ENCODE data around the gene BAG1. TPM values are rescaled to one million over a fixed set of nuclear protein-coding genes. Genes with fewer than 3 reads are reported as not detected.

The BAG1 gene
- total RNA-seq, 6 donors from 2014 or later, result 55.5 to 157 (median 129) TPM

GRCh38 chr9:33227741-33228140, 36.8 kb downstream of the BAG1 start:
- Histone ChIP-seq H3K4me3 (no peak overlapping the region), H3K4me1 (peaks cover 11 to 15% (median 13%) of the 10 kb centered on the region in 4 donors), H3K27ac (peak overlapping the region in 2 of 4 donors; percentile 45 to 60), H3K27me3 (no peaks in the 10 kb centered on the region), H3K36me3 (no peaks in the 10 kb centered on the region), H3K9me3 (no peaks in the 10 kb centered on the region)
- 59 to 77% methylated on average over 8 of the region's 8 CpGs for WGBS, 2 donors
- DNase-seq (no peak), ATAC-seq (ENCODE audit: low FRiP score in 2 of 2) (no peak)
- TF ChIP-seq POLR2A (IDR thresholded peaks at IDR 0.05), result no peak
- TF ChIP-seq EP300 (IDR thresholded peaks at IDR 0.05), result no peak
- TF ChIP-seq POLR2AphosphoS5 (IDR thresholded peaks at IDR 0.05), result no peak

GRCh38 chr9:33227008-33227398, 37.5 kb downstream of the BAG1 start:
- no peaks in the 10 kb centered on the region for H3K36me3 ChIP-seq
- TF ChIP-seq EP300 (IDR thresholded peaks at IDR 0.05), result no peak
- TF ChIP-seq POLR2A (IDR thresholded peaks at IDR 0.05), result no peak
- no peak for TF ChIP-seq CTCF (IDR thresholded peaks at IDR 0.05)
- no peak for TF ChIP-seq POLR2AphosphoS5 (IDR thresholded peaks at IDR 0.05)
- peaks cover 11 to 15% (median 13%) of the 10 kb centered on the region in 4 donors for H3K4me1 ChIP-seq
- DNase-seq (peak in 1 of 2 donors; percentile 73), ATAC-seq (ENCODE audit: low FRiP score in 2 of 2) (peak in 1 of 2 donors; percentile 71)
- no peak overlapping the region for H3K4me3 ChIP-seq
- H3K27me3 ChIP-seq, result no peaks in the 10 kb centered on the region
- WGBS, 2 donors, result 68 to 72% methylated on average over 10 of the region's 10 CpGs
- H3K9me3 ChIP-seq, result no peaks in the 10 kb centered on the region
- H3K27ac ChIP-seq, result peak overlapping the region in 3 of 4 donors; percentile 36 to 60 (median 45)

GRCh38 chr9:33225319-33226147, 39.0 kb downstream of the BAG1 start:
- Histone ChIP-seq H3K27ac (peak overlapping the region in 2 of 4 donors; percentile 13 to 20), H3K27me3 (no peaks in the 10 kb centered on the region), H3K9me3 (no peaks in the 10 kb centered on the region), H3K36me3 (no peaks in the 10 kb centered on the region), H3K4me1 (peaks cover 11 to 22% (median 13%) of the 10 kb centered on the region in 4 donors), H3K4me3 (no peak overlapping the region)
- ATAC-seq (ENCODE audit: low FRiP score in 2 of 2) (peak in 1 of 2 donors; percentile 72), DNase-seq (peak in 1 of 2 donors; percentile 44)
- 17 to 24% methylated on average over 6 of the region's 6 CpGs for WGBS, 2 donors
- TF ChIP-seq POLR2AphosphoS5 (IDR thresholded peaks at IDR 0.05) (no peak), EP300 (IDR thresholded peaks at IDR 0.05) (no peak), CTCF (IDR thresholded peaks at IDR 0.05) (peak; percentile 54 to 89 (median 84)), POLR2A (IDR thresholded peaks at IDR 0.05) (no peak)

- H3K4me3 ChIP-seq, result no peak overlapping the region
- H3K36me3 ChIP-seq, result no peaks in the 10 kb centered on the region
- no peak overlapping the region for H3K27ac ChIP-seq
- no peaks in the 10 kb centered on the region for H3K27me3 ChIP-seq
- no peaks in the 10 kb centered on the region for H3K9me3 ChIP-seq
- ATAC-seq (ENCODE audit: low FRiP score in 2 of 2) (no peak), DNase-seq (no peak)
- WGBS, 2 donors, result 74 to 87% methylated on average over 1 of the region's 1 CpG
- no peak for TF ChIP-seq POLR2A (IDR thresholded peaks at IDR 0.05)
- no peak for TF ChIP-seq EP300 (IDR thresholded peaks at IDR 0.05)
- no peak for TF ChIP-seq POLR2AphosphoS5 (IDR thresholded peaks at IDR 0.05)
- TF ChIP-seq CTCF (IDR thresholded peaks at IDR 0.05), result no peak
- peaks cover 11 to 17% (median 13%) of the 10 kb centered on the region in 4 donors for H3K4me1 ChIP-seq
These were observed 40.8 kb downstream of the BAG1 start for GRCh38 chr9:33223696-33224095.

GRCh38 chr9:33222031-33222430, 42.5 kb downstream of the BAG1 start:
- Histone ChIP-seq H3K4me1 (peaks cover 11 to 17% (median 13%) of the 10 kb centered on the region in 4 donors), H3K36me3 (no peaks in the 10 kb centered on the region), H3K4me3 (no peak overlapping the region), H3K9me3 (no peaks in the 10 kb centered on the region), H3K27me3 (no peaks in the 10 kb centered on the region), H3K27ac (no peak overlapping the region)
- 90% methylated on average over 3 of the region's 3 CpGs for WGBS, 2 donors
- no peak for TF ChIP-seq POLR2A (IDR thresholded peaks at IDR 0.05)
- no peak for TF ChIP-seq EP300 (IDR thresholded peaks at IDR 0.05)
- TF ChIP-seq POLR2AphosphoS5 (IDR thresholded peaks at IDR 0.05), result no peak
- TF ChIP-seq CTCF (IDR thresholded peaks at IDR 0.05), result no peak
- ATAC-seq (ENCODE audit: low FRiP score in 2 of 2) (no peak), DNase-seq (no peak)

Data from upper lobe of left lung (tissue), 6 donors.